ENCODE measurements around the gene OSBP2.

OSBP2 gene, protein sequence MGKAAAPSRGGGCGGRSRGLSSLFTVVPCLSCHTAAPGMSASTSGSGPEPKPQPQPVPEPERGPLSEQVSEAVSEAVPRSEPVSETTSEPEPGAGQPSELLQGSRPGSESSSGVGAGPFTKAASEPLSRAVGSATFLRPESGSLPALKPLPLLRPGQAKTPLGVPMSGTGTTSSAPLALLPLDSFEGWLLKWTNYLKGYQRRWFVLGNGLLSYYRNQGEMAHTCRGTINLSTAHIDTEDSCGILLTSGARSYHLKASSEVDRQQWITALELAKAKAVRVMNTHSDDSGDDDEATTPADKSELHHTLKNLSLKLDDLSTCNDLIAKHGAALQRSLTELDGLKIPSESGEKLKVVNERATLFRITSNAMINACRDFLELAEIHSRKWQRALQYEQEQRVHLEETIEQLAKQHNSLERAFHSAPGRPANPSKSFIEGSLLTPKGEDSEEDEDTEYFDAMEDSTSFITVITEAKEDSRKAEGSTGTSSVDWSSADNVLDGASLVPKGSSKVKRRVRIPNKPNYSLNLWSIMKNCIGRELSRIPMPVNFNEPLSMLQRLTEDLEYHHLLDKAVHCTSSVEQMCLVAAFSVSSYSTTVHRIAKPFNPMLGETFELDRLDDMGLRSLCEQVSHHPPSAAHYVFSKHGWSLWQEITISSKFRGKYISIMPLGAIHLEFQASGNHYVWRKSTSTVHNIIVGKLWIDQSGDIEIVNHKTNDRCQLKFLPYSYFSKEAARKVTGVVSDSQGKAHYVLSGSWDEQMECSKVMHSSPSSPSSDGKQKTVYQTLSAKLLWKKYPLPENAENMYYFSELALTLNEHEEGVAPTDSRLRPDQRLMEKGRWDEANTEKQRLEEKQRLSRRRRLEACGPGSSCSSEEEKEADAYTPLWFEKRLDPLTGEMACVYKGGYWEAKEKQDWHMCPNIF

DNA sequence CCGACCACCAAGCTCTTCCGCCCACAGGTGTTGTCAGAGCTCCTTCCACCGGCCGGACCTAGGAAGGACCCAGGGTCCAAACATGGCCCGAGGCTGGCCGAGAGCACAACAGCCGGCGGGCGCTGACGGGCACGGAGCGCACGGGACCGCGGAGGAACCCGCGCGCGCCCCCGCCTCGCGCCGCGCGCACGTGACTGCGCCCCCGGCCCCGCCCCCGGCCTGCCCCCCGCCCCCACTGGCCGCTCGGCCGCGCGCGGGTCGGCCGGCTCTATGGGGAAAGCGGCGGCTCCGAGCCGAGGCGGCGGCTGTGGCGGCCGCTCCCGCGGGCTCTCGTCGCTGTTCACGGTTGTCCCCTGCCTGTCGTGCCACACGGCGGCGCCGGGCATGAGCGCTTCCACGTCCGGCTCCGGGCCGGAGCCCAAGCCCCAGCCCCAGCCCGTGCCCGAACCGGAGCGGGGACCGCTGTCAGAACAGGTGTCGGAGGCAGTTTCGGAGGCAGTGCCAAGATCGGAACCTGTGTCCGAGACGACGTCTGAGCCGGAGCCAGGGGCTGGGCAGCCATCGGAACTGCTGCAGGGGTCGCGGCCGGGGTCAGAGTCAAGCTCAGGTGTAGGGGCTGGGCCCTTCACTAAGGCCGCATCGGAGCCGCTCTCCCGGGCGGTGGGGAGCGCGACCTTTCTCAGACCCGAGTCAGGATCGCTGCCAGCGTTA lies at the start of gene OSBP2:
OSBP2 (plus strand) TSS at position 235 of the 711 bp plus-strand sequence; CDS start at position 271, 36 bp downstream.
- no peak for DNase-seq (ENCODE audit: low read depth, low spot score)

DNA sequence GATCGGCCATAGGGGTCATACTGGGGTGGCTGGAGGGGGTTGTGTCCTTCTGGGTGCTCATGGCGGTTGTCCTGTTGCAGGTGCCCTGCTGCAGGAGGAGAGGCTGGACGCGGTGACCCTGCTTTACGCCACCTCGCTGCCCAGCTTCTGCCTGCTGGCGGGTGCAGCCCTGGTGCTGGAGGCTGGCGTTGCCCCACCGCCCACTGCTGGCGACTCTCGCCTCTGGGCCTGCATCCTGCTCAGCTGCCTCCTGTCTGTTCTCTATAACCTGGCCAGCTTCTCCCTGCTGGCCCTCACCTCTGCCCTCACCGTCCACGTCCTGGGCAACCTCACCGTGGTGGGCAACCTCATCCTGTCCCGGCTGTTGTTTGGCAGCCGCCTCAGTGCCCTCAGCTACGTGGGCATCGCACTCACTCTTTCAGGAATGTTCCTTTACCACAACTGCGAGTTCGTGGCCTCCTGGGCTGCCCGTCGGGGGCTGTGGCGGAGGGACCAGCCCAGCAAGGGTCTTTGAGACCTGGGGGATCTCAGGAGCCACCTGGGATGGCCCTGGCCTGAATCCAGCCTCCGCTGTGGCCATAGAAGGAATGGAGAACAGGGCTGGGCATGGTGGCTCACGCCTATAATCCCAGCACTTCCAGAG lies 48.0 kb upstream of the OSBP2 start:
- DNase-seq (ENCODE audit: low read depth, low spot score) = no peak

DNA sequence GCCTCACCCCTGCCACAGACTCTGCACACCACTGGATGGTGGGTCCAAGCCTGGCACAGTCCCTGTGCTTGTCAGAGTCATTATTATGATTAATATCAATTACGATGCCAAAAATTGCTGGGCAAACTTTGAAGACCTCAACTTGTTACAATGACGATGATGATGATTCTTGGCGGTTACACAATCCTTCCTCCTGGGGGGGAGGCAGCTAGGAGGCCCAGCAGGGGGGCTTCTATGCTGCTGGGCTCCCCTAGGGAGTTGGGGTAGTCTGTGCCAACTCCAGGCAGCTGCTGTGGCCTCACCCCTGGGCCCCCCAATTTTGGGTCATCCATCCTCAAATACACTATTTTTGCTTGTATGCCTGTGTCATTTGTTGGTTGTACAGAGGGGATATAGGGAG lies 47.1 kb upstream of the OSBP2 start:
- DNase-seq (ENCODE audit: low read depth, low spot score) = no peak

DNA sequence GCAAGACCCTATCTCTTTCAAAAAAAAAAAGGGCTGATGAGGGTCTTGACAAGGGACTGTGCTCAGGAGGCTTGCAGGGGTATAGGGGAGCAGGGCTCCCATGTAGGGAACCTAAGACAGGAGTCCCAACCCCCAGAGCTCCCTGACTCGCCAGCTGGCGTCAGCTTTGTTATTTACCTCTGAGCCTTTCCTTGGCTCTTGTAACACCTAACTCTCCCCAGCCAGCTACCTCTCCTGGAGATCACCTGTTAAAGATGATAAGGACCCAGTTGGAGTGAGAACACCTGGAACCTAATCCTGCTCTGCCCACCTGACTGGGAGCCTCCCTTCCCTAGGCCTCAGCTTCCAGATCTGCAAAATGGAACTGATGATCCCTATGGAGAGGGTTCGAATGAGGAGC lies 45.8 kb upstream of the OSBP2 start:
- no peak for DNase-seq (ENCODE audit: low read depth, low spot score)

DNA sequence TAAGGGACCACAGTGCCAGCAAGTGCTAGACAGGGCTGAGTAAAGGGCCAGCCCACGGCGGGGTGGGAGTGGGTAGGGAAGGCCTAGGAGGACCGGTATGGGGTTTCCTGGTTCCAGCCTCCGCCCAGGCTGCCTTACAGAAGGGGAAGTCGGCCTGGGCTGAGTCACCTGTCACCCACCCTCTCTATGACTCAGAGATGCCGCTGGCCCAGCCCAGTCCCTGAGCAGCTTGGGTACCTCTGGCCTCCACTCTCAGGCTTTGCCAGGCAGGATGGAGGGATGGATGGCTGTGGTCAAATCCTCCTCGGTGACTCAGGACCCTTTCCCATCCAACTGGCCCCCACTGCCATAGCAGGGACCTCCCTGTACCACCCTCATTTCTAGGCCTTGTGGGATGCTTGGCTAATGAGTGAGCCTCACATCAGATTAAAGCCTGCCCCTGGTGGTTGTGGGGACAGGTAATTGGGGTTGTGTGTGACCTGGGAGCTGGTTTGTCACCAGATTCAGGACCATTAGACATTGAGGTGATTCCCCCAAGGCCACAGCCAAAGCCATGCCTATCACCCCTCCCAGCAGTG lies 45.2 kb upstream of the OSBP2 start:
- DNase-seq (ENCODE audit: low read depth, low spot score) = peak; percentile 58

DNA sequence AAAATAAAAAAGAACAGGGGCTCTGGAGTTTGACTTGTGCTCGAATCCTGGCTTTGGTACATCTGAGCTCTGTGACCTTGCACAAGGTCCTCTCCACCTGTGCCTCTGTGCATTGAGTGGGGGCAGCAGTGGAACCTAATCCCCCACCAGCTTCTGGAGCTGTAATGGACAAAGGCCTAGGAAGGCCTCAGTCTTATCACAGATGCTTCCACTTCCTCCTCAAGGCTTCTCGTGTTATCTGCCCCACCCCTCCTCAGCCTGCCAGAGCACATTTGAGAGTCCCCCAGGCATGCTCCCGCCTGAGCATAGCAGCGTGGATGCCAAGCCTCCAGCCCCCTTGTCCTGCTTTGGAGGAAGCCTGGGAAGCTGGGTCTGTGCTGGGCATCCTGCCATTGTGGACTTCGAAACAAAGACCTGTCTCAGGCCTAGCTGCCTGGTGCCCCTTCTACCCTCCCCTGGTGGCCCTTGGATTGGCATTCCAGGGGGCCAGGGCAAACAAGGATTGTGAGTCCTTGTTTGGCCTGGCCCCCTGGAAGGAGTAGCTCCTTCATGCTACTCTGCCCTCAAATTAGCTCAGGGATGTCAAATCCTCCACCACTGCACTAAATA lies 44.1 kb upstream of the OSBP2 start:
- no peak for DNase-seq (ENCODE audit: low read depth, low spot score)

DNA sequence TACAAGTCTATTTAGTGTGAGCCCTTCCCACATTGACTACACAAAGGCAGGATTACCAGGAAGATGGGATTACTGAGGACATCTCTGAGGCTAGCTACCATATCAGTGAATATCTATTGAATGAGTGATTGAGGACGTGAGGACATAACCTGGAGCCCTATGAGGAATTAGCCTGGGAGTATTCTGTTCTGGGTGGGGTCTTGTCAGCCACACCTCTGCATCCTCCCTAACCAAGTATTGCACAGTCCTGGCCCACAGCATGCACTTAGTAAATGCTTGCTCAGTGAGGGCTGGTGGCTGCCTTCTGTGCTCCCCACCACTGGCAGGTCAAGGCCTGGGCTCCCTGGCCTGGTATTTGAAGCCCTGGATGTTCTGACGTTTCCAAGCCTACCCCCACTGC lies 41.8 kb upstream of the OSBP2 start:
- no peak for DNase-seq (ENCODE audit: low read depth, low spot score)

DNA sequence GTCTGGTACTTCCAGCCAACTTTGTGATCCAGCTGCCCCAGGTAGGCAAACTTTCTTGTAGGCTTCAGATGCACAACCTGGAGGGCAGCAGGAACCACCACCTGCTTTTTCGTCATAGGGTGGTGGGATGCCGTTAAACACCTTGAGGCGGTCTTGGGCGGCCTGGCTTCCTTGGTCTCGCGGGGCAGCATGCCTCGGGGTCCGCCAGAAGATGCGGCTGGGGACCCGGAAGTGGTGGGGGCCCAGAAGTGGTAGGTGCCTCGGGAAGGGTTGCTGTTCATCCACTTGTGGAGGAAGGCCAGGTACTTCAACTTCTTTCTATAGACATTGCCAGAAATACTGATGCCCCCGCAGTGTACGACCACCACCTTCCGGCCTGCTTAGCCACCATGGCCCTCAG lies 40.3 kb upstream of the OSBP2 start:
- DNase-seq (ENCODE audit: low read depth, low spot score) = no peak

DNA sequence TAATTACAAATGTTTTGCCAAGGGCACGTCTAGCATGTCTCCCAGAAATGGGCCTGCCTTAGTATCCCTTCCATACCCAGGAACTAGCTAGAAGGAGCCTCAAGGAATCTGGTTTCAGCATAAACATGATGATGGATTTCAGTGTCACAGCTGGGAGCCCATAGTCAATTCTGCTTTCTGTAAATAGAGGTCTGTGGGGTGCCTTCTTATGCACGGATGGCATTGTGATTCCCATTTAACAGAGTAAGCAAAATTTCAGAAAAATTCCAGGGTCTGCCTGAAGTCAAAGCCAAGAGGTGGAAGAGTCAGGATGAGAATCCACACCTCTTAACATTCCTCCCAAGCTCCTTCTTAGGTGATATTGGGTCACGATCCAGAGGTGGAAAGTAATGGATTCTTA lies 39.1 kb upstream of the OSBP2 start:
- DNase-seq (ENCODE audit: low read depth, low spot score) = no peak

DNA sequence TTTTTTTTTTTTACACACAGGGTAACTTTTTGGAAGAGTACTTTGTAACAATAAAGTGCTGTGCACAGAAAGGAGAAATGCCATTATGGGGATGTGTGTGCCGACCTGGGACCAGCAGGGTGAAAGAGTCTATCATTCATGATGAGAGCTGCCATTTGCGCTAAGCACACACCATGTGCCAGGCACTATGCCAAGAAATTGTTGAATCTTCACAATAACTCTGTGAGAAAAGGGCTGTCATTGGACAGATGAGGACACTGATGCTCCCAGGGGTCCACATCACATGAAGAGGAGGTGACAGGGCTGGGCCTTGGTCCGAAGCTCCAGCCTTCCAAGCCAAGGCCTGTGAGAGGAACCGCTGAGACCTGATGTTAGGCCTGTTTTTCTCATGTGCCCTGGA lies 32.6 kb upstream of the OSBP2 start:
- no peak for DNase-seq (ENCODE audit: low read depth, low spot score)

DNA sequence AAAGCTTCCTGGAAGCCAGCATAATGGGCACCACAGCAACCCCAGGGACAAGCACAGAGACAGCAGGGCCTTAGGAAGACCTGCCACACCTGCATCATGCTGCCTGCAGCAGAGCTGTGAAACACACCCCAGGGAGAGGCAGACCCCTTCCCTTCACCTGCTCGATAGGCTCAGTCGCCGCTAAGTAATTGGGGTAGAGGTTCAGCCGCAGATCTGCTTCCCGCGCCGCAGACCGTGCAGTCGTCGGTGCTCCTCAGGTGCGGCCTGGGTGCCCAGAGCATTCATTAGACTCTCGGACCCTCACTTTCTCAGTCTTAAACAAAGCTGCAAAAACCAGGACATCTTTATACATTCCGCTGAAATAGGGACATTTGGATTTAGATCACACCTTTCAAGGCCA lies 29.9 kb upstream of the OSBP2 start:
- no peak for DNase-seq (ENCODE audit: low read depth, low spot score)

DNA sequence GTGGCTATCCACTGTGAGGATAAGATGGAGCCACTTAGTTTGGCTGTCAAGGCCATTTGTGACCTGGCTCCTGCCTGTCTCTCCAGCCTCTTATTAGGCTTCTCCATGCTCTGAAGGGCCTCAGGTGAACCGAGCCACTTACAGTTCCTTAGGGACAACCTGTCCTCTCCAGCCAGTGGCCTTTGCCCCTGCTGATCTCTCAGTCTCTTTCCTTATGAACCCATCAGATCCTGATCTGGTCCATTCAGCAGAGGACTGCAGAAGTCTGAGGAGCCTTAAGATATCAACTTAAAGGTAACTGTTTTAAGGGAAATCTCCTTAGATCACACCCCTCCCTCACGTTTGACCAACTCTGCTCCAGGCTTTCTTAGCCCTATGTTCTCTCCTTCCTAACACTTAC lies 29.4 kb upstream of the OSBP2 start:
- no peak for DNase-seq (ENCODE audit: low read depth, low spot score)

DNA sequence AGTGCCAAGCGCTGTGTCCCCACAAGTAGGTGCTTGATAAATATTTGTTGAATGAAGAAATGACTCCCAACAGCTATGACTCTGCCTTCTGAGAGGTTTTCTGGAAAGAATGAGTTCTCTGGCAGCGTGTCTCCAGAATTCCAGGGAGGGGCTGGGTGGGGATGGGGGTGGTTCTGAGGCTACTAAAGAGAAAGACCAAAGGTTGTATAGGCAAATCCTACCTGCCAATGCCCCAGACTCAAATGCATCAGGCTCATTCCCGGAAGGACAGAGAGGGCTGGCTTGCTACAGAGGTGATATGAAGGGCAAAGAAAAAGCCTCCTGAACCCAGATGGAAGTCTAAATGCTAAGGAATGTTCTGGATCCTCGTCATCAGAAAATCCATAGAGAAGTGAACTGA lies 28.9 kb upstream of the OSBP2 start:
- no peak for DNase-seq (ENCODE audit: low read depth, low spot score)

DNA sequence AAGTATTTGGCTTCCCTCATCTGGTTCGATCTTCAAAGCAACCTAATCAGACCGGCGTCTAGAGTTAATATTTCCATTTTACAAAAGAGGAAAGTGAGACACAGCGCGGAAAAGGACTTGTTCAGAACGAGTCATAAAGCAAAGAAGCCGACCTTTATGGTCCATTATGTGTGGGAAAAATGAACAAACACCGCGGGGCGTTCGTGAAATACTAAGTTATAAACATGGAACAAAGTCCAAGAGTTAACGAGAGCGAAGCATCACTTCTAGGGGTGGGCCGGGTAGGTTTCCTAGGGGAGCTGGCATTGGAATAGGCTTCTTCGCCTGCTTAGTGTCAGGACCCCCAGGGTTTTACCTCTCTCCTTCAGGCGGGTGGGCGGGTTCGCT lies 27.6 kb upstream of the OSBP2 start:
- DNase-seq (ENCODE audit: low read depth, low spot score) = no peak

DNA sequence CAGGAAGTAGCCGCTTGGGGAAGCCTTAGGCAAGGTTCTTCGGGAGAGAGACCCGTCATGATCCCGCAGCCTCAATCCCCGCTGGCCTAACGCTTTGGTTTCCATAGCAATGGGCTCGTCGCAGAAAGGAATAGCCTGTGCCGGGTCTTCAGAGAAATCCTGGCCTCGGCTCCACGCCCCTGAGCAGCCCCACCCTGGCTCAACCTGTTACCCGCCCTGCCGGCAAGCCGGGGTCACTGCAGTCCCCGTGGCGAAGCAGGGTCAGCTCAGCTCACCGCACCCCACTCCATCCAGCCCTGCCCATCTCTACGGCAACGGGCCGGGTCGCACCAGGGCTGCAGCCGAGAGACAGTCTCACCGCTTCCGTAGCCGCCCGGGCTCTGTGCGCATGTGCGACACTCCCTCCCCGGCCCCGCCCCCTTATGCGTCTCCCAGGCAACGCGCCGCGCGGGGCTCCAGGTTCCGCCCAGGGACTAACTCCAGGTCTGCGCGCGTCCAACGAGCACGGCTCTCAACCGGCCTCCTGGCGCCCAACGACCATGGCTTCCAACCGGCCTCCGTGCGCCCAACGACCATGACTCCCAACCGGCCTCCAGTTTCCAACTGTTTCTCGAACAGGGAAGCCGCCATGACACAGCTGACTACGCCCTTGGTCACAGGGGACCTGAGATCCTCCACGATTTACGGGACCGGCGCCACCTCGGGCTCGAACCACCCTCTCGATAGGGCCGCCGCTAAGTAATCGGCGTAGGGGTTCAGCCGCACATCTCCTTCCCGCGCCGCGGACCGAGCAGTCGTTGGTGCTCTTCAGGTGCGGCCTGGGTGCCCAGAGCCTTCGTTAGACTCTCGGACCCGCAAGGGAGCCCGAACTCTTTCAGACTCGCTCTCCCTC lies 26.9 kb upstream of the OSBP2 start, which contains the start of gene DUSP18:
DUSP18 (minus strand) TSS at position 382 of the 892 bp plus-strand sequence. CDS start 3,872 bp downstream, outside the sequence.
- peak; percentile 86 for DNase-seq (ENCODE audit: low read depth, low spot score)

DNA sequence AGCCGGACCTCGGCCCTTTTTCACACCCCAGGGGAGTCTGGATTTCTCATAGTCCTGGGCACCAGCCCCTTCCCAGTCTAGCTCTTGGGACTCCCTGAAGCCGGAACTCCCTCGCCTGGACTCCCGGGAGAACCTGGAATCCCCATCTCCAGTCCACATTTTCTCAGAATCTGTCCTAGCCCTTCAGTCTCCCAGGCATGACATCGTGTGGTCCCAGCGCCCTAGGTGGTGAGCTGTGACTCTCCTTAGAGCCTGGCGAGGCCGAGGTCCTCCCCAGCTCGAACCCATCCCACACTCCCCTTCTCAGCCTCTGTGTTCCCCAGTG lies 26.3 kb upstream of the OSBP2 start:
- no peak for DNase-seq (ENCODE audit: low read depth, low spot score)

DNA sequence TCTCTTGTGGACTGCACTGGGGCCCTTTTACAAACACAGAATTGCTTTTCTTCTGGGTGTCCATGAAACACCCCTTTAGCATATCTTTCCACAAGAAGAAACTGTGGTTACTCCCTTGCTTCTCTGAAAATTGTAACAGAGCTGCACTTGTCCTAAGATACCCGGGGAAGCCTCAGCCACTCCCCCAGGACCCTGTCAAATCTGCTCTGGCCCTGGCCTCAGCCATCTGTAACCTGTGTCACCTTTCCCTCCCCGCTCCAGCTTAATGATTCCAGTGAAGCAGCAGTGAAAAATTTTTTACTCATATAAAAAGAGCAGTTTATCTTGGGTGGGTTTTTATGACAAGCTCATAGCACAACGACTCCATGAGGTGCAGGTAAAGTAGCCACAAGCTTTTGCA lies 23.6 kb upstream of the OSBP2 start:
- DNase-seq (ENCODE audit: low read depth, low spot score) = no peak

DNA sequence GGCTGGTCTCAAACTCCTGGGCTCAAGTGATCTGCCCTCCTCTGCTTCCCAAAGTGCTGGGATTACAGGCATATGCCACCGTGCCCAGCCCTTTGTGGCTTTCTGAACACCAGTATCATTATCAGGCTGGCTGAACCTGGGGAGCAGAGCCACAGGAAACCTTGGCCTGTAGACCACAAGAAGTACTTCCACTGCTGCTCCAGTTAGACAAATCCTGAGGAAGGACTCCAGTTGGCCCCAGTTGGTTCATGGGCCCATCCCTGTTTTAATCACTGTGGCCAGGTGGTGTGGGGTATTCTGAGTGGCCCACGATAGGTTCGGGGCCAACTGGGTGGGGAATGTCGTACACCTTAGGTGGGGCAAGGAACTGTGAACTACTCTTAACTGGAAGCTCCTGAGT lies 21.5 kb upstream of the OSBP2 start:
- DNase-seq (ENCODE audit: low read depth, low spot score) = no peak

DNA sequence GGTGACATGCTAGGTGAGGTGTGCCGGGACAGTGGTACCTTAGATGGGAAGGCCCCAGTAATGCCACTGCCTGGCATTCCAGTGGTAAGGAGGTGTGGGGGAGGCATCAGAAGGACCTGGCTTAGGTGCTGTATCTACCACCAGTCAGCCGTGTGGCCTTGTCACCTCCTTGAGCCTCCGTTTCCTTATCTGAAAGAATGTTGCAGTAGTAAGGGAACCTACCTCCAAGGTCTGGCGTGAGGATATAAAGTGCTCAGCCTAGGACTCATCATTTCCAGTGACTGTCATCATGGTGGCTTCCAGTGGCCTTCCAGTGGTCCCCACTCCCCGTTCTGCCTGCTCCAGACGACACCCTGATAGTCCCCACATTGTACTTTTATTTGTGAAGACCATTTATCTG lies 20.2 kb upstream of the OSBP2 start:
- no peak for DNase-seq (ENCODE audit: low read depth, low spot score)

DNA sequence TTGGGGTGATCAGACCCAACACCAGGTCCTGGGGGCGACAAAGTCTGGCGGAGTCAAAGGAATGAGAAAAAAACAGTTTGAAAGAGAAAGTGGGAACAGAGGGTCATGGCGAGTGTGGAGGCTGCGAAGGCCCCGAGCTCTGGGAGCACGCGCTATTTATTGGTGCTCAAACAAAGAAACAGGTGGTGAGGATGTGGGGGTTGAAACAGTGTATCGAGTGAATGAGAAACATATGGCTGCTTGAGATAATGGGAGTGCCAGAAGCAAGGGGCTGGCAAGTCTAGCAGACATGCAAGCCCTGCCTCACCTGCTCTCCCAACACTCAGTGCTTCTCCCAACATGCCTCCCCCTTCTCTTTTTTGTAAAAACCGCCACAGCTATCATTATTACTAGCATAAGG lies 19.2 kb upstream of the OSBP2 start:
- no peak for DNase-seq (ENCODE audit: low read depth, low spot score)
